Peyer's patch (tissue), 4 donors: ENCODE data around the gene SLX9.

Experiments
- POLR2A ChIP-seq, 2 donors: fragments of 450-650 bp; IDR thresholded peaks; one replicate each; pipeline ENCODE4 v1.5.1; 2017; ENCODE audit warnings: antibody characterized with exemption in 2 of 2, mild to moderate bottlenecking in 2 of 2, moderate library complexity in 2 of 2
- TF ChIP-seq, protein P1 (sequence below), 6 experiments: fragments of 450-650 bp in 4 of 6; fragments of 200-600 bp in 2 of 6; sonication (generic) in 1 of 6; IDR thresholded peaks; one replicate each; pipeline ENCODE4 v1.5.1; 2017 to 2019; ENCODE audit warnings: antibody characterized with exemption in 6 of 6, mild to moderate bottlenecking in 3 of 6, moderate library complexity in 1 of 6

- TF ChIP-seq, protein P1, sequence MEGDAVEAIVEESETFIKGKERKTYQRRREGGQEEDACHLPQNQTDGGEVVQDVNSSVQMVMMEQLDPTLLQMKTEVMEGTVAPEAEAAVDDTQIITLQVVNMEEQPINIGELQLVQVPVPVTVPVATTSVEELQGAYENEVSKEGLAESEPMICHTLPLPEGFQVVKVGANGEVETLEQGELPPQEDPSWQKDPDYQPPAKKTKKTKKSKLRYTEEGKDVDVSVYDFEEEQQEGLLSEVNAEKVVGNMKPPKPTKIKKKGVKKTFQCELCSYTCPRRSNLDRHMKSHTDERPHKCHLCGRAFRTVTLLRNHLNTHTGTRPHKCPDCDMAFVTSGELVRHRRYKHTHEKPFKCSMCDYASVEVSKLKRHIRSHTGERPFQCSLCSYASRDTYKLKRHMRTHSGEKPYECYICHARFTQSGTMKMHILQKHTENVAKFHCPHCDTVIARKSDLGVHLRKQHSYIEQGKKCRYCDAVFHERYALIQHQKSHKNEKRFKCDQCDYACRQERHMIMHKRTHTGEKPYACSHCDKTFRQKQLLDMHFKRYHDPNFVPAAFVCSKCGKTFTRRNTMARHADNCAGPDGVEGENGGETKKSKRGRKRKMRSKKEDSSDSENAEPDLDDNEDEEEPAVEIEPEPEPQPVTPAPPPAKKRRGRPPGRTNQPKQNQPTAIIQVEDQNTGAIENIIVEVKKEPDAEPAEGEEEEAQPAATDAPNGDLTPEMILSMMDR (IDR thresholded peaks at IDR 0.05) = no peak
- TF ChIP-seq POLR2A (IDR thresholded peaks at IDR 0.05) = no peak
Observed at GRCh38 chr21:44919913-44920693, 19.7 kb upstream of the SLX9 start.
